ENCODE measurements around the gene IFNK.

The IFNK gene

DNA sequence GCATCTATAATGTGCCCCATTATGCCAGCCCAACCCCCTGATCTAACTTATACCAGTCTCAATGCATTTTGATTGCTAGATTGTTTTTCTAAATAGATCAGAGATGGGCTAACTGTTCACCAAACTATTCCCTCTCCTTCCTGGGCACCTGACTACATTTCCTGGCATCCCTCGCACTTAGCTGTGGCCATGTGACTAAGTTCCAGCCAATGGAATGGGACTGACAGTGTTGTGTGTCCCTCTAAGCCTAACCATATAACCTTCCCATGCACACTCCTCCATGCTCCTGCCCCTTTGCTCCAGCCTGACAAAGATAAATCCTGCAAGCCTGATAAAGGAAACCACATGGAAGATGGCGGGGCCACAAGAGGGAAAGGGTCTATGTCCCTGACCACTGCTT lies 12.3 kb upstream of the IFNK start:
- no peak for DNase-seq (ENCODE audit: low read depth, low spot score)

DNA sequence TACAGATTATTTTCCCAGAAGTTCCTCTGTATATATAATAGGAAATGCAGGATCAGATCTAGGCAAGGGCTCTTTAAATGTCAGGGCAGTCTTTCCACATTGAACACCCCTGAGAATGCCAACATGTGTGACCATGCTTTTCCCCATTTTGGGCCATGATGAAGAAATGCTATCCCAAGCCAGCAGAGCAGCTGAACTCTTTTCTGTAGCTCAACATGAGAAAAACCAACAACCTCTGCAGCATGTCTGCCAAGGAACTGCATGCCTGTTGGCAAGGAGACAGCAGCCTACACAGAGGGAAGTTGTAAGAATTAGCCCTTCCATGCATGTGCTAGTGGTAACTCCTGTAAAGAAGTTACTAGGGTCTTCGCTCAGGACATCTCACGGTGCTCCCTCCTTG lies 9.5 kb upstream of the IFNK start:
- no peak for DNase-seq (ENCODE audit: low read depth, low spot score)

DNA sequence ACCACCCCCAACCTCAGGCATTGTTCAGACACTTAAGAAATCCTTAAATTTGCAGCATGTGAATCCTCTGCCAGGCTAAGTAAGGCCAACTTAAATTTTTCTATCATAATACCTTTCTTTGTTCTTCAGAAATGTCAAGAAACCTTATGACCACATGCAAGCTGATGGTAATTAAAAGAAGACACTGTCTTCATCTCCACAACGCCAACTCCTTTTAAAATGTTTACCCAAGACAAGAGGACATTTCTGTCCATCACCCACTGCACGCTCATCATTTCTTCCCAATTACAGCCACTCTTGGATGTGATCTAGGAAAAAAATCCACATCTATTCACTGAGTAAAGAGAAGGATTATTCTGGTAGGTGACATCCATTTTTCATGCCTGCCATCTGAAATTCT lies 6.1 kb upstream of the IFNK start:
- no peak for DNase-seq (ENCODE audit: low read depth, low spot score)

DNA sequence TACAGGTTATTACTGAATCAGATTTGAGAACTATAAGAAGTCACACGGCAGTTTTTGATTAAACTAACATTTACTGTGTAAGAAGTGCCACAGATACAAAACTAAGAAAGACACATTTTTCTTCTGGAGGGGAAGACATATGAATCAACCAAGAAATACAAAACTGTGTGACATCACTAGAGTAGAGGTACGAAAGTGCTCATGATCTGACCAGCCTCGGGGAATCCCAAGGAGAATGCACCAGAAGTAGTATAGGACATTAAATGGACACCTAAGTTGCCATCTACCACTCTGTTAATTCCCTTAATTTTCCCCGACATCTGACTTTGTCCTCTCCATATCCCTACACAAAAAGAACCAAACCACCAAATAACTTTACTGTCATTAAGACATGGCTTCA lies 5.3 kb upstream of the IFNK start:
- DNase-seq (ENCODE audit: low read depth, low spot score), result no peak

DNA sequence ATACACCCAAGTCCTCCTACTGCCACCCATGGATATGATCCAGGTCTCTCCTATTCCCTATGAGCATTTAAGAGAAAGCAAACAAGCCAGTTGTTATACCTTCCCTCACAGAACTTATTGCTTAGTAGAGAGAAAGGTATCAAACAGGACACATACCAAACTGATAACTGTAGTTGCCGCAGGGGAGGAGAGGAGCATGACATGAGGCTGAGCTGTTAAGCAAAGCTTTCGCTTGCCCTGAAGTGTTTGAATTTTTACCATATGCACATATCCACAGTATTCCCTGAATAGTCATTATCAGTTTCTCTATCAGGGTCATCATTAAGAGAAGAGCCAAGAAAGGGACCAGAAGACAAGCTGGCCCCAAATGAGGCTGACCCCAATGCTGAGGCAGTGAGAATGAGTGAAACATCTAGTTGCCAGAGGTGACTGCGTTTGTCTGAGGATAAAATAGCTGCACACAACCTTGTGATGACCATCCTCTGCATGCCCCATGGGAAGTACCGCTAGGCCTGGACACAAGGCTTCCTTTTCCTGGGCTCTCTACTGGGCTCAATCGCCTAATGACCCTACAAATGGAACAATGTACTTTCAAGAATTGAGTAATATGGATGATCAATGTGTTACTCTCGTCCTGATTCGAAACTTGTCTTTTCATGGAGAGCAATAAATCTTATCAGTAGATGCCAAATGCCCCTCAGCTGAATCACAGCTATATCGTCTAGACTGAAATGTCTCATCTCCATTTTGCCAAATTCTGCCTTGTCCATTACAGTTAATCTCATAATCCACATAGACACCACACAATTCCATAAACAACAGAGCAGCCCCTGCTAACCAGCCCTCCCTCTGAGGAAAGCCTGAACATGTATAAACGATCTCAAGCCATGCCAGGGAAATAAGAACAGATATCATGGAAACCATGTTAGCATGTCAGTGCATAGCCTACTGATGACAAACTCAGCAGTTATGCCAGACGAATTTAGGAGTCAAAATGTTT lies 4.3 kb upstream of the IFNK start:
- DNase-seq (ENCODE audit: low read depth, low spot score), result no peak

DNA sequence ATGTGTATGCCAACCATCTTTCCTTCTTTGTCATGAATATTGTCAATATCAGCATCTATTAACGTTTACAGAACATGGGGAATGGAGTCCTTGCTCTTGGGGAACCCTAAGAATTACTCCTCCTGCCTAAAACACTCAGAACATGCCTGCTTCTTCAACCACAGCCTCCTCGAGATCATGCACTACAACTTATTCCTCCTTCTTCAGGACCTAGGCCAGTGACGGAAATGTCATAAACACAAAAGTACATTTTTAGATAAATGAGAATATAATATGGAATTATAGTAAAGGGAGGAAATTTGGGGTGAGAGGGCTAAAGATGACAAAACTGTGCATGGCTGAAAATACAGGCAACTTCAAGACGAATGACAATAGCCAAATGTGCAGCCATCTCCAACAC lies 3.1 kb upstream of the IFNK start:
- DNase-seq (ENCODE audit: low read depth, low spot score), result no peak

DNA sequence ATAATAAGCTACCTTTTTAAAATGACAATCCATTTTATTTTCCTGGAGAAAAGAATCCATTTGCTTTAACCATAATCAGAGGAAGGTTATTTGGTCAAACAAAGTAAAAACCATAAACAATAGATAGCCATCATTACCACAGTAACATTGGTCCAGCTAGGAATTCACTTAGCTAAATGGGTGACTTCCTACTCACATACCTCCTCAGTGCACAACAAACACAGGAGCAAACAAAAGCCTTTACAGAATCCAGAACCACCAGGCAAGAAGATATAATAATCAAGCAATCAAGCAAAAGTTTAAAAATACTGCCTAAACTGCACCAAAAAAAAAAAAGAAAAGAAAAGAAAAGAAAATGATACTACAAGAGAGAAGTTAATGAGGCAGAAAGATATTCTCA lies 949 bp upstream of the IFNK start:
- no peak for DNase-seq (ENCODE audit: low read depth, low spot score)

DNA sequence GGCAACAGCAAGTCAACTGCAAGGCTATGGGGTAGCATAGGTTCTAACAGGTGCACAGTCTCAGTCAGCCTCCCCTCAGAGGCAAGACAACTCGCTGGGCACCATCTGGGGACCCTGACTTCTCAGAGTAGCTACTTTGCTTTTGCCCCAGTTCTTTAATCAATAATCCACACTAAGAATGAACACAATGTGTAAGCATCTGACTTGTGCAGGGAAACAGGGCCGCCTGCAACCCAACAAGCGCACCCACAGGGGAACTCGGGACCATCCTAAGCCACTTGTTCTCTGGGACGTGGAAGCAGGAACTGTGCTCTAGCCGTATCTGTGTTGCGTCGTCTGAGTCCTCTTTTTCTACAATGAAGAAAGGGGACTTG lies 3.6 kb downstream of the IFNK start:
- no peak for DNase-seq (ENCODE audit: low read depth, low spot score)

DNA sequence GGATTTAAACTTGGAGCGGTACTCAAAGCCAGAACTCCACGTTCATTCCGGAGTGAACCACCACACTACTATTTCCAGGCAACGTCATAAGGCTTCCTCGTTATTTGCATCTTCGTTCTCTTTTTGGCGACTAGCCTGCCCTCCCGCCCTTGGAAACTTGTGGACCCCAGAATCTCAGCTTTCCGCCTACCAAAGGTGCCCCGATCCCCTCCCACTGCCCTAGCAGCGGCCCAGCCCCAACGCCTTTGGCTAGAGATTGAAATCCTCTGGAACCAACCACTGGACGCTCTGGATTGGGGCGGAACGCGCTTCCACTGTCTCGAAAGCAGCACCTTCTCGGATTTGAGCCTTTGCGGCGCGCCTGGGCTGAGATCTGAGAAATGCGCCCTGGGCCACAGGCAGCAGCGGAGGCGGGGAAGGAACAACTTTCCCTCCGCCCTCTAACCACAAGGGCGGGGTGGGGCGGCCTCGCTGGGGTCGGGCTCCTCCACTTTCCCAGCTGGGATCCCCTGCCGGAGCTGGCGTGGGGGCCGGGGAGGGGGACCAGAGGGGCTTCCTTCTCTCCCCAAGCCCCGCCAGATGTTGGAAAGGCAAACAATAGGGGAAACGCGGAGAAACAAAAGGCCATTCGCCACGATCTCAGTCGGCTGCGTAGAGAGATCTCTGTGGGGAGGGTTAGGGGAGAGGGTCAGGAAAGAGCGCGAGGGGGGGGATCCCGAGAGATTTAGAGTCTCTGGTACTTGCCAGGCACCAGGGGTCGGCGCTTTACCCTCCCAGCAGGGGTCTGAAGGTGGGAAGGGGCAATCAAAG lies 4.2 kb downstream of the IFNK start:
- no peak for DNase-seq (ENCODE audit: low read depth, low spot score)

DNA sequence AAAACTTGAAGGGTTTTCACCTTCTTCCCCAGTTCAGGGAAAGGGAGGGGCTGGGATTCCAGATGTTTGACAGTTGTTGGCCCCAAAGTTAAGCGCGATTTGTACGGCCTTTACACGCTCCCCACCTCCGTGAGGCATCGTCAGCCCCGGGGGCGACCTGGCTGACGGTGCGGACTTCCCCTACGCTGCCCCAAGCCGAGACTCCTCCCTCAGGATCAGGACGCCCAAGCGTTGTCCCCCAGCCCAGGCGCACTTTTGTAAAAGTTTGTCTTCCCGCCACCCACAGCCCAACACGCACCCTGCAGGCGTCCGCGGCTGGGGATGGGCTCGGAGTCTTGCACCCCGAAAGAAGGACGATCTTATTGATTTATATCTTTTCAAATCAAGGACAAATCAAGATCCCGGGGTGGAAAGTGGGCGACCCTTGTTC lies 4.8 kb downstream of the IFNK start:
- no peak for DNase-seq (ENCODE audit: low read depth, low spot score)

DNA sequence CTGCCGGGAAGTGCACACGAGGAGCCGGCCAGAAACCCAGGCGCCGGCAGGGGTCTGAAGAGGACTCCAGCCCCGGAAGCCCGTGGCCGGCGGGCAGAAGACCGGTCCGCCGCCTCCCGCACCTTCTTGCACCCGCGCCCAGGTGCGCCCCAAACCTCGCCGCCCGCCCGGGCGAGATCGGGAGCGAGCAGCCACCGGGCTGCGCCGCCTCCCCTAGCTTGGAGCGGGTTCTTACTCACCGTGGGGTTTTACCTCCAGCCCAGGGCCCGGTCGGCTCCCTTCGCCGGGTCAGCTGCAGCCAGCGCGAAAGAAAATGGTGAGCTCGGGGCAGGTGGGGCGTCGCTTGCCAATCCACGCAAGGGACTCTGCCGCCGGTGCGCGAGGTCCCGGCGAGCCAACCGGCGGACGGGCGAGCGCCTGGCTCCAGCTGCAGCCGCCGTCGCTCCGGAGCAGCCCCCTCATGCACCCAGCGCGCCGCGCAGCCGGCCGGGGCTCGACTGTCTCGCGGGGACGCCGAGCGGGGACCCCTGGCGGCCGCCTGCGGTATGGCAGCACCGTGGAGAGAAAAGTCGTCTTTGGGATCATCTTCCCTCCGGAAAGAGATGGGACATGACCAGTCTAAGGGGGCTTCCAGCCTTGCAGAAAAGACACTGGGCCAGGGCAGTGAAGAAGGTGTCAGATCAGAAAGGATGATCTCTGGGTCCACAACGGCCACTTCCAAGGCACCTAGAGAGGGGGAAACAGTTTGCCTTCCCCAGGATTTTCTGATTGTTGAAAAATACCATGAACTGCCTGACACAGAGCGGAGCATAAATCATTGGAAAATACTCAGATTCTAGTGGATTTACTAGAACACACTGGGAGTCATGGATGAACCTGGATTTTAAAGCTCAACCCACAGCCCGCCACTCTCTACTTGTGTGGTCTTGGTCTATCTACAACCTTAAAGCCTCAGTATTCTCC lies 5.5 kb downstream of the IFNK start, which contains the start of gene MOB3B:
MOB3B (minus strand) TSS at position 499 of the 963 bp plus-strand sequence. CDS start 74,264 bp downstream, outside the sequence.
- DNase-seq (ENCODE audit: low read depth, low spot score), result no peak

DNA sequence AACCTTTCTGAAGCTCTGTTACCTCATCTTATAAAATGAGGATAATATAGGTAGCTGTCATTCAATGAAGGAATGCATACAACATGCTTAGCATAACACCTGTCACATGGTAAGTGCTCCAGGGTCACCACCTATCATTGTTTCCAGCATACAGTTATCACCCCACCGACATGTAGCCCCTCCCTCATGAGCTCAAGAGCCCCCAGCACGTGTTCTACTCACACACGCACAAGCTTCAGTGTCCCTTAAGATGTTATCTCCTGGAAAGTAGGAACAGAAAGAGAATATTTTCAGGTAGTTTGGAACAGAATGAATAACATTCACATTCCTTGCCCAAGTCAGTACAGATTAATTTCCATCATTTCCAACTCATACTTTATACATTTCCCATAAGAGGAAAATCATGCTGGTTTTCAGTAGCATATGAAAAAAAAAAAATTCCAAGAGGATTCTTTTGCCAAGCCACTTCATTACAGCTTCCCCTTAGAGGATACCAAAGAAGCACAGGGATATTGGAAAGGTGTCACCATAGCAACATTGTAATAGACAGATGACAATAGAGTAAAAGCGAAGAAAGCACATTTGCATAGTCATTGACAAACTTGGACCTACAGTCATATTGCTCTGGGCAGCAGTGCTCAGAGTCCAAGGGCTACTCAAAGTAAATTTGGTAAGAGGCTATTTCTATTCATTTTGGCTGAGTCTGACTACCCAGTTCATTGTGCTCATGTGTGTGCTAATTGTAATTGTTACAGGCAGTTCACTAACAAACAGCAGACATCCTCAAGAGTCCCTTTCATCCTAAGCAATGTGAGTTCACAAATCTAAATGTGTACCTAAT lies 7.0 kb downstream of the IFNK start:
- DNase-seq (ENCODE audit: low read depth, low spot score), result no peak

DNA sequence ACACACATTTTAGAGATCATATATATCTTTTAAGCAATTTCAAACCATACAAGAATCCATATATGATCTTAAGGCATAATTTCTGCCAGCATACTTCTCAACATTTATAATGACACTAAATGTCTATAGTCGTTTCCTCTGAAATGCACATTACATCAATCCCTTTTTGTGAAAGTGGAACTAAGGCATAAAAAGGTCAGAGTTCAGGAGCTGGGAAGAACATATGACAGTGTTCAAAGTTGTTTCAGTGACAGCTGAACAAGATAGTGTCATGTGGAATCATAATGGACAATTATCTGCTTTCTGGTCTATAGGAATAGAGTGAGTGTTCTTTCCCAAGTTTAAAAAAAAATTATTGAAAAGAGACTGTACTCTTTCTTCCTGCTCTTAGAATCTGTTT lies 8.0 kb downstream of the IFNK start:
- DNase-seq (ENCODE audit: low read depth, low spot score), result no peak

DNA sequence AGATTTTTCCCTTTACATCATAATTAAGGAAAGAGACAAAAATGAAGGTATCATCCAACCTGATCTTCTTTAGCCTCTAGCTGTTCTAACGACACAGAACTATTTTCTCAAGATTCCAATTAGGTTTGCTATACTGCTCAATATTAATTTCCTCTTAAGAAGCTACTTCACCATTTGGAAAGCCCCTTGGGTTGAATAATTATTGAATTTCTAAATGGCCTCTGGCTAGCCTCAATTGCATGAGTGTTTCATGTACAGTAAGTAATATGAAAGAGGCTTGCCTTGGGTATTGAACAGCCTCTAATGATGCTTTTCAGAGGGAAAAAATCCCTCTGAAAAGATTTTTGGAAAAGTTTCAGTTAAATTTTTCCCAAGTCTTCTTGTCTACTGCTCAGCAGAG lies 9.2 kb downstream of the IFNK start:
- no peak for DNase-seq (ENCODE audit: low read depth, low spot score)

DNA sequence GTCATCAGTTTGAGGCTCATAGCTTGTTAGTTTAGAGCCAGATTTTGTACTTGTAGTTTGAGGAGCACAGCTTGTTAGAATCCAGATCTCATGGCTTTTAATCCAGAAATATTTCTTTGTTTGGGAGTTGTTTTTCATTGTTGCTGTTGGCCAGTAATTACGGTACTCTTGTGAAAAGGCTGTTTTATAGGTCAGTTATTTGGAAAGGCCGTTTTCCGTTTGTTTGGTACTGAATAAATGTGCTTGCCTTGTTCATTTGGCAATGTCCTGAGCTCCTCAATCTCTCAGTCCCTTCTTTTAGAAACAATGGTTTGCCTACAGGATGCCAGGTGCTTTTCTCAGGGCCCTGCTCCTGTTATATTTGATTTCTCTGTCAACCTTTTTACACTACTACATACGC lies 10.0 kb downstream of the IFNK start:
- no peak for DNase-seq (ENCODE audit: low read depth, low spot score)

DNA sequence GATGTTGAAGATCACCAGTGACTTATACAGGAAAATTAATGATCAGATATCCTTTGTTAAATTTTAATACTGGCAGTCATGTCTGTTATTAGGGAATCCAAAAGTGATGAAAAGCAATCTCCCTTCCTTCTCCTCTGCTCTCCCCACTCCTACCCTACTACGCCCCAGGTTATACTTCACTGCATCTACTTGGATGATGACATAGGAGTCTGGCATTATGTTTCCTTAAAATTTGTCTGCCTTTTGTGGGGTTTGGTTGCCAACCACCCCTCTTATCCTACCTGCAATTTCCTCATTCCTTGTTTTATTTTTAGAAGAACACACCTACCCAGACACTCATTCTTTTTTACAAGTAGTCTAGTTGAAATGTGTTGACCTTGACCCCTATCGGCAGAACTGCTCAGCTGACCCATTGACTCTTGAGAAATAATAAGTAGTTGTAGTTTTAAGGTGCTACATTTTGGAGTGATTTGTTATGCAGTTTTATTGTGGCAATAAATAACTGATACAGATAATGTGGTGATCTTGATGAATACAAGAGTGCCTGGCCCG lies 10.6 kb downstream of the IFNK start:
- no peak for DNase-seq (ENCODE audit: low read depth, low spot score)

DNA sequence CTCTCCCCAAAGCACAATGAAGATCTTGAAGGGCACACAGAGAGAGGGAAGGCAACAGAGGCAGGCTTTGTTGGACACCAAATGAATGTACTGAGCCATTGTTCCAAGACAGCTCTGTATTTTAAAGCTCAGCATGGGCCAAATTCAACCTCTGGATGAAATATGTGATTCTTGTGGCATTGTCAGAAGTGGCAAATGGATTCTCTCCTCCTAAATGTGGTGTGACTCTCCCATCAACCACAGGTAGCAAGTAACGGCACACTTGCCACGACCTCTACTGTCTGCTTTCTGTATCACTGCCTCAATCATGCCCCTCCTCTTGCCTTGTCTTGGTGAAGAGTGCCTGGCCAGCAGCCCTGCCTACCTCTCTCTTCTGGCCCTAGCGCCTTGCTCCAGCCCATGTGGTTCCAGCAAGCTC lies 11.6 kb downstream of the IFNK start:
- no peak for DNase-seq (ENCODE audit: low read depth, low spot score)

DNA sequence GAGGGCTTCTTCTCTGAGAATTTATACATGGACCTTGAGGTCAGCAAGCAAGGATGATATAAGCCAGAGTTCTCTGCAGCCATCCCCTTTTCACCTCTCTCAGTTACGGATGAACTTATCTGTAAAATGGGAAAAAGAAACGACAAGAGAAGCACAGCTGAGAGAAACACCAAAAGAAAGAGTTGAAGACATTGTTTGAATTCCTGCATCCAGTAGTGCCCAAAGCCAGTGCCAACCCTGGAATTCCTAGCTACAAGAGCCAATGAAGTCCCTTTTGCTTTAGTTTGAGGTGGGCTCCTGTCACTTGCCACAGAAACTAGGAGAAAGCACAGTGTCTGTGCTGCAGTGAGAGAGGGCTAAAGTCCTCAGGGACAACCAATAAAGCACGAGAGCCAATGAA lies 12.1 kb downstream of the IFNK start:
- DNase-seq (ENCODE audit: low read depth, low spot score), result no peak

DNA sequence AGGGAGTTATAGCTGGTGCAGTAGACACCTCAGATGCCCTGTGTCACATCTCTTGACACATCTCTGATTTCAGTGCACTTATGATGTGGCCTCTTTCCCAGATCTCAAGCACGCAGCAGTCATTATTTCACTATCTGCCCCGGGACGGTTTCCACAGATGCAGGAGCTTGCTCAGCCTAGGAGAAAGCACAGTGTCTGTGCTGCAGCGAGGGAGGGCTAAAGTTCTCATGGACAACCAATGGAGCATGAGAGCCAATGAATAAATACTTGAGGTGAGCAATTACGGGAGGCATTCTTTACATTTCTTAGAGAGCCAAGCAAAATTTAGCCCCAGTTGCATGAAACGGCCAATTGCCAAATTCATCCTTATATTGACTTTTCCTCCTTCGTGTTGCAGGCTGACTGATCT lies 12.9 kb downstream of the IFNK start:
- DNase-seq (ENCODE audit: low read depth, low spot score), result no peak

DNA sequence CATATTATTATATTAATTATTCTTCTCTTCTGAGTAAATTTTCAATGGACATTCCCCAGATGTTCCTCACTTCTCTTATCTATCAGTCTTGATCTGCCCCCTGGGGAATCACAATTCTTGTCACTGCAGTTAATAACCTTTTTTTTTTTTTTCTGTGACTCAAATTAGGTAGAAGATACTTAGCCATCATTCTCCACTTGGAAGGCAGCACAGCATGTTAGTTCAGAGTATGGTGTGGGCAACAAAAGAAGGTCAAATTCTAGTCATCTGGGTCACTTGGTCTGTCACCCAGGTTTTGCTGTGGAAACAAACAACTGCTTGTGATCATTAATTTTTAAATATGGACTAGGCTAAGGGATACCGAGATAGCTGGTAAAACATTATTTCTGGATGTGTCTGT lies 13.7 kb downstream of the IFNK start:
- no peak for DNase-seq (ENCODE audit: low read depth, low spot score)
